IPS-11a (cell line): ENCODE results near the gene ADGRG3.

ENCODE experiments used
- H3K4me3 ChIP-seq: one replicate; pipeline ENCODE4 v1.5.1; 2013; ENCODE audit warnings: low read depth, low read length, control low read depth

Gene ADGRG3

DNA sequence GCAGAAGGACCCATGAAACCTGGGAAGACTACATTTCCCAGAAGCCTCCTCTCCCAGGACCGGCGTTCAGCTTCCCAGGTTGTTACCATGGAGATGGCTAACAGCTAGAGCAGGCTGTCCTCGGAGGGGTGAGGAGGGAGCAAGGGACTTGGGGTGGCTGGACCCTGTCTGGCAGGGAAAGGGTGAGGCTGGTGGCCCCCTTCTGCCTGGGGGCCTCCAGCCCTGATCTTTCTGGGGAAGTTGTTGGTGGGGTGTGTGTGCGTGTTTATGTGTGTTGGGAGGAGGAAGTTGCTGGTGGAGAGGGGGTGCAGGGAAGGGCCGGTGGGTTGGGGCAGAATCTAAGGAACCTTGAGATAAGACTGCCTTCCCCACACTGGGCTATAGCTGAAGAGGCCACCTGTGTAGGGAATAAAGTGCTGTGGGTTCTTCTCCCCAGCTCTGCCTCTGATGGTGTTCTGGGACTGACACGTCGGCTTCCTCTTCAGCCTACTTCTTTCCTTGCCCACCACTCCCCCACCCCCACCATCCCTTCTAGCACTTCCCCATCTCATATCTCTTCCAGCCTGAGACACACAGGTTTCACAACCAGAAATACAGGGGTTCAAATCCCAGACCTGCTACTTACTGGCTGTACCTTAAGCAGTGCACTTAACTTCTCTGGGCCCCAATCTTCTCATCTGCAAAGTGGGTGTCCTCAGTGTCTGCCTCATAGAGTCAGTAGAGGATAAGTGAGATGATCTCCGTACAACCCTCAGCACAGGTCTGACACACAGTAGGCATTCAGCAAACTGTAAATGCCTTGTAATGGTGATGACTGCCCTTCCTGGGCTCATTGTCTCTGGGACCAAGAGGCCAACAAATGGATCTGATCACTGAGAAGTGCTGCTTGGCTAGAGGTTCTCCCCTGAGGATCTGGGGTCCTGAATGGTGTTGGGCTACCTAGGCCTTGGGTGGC lies 26.9 kb downstream of the ADGRG3 start, which contains the start of gene DRC7:
TSS of gene DRC7 (plus strand) at position 82 of the 955 bp plus-strand sequence. CDS start 3,144 bp downstream, outside the sequence.
- H3K4me3 ChIP-seq: peak within 1 kb of the TSS; percentile 6

DNA sequence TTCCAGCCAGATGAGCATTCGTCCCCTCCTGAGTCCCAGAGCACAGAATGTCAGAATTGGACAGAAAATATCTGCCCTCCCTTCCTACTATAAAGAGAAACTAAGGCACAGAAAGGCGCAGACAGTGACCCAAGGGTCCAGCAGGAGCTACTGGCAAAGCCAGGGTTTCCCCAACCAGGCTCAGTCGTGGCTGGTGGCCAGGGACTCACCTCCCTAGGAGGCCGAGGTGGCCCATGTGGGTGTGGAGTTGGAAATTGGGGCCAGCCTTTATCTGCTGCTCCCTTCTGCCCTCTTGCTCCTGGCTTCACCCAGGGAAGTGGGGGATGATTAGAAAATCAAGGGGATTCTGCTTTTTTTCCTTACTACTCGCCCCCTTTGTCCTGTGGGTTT lies 27.6 kb downstream of the ADGRG3 start:
- H3K4me3 ChIP-seq: no peak overlapping the region

DNA sequence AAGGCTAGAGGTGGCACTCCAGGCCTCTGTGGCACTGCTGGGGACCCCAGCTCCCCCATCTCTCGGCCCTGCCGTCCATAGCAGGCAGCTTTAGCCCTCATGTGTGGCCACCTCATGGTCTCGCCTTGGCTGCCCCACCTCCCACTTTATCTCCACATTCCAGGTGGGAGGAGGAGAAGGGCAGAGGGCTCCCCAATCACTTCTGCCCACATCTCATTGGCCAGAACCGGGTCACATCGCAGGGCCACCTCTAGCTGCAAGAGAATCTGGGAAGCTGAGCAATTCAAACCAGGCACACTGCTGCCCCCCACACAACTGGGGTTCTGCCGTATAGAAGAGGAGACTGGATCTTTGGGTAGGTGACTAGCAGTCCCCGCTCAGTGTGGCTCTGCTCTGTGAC lies 28.1 kb downstream of the ADGRG3 start:
- H3K4me3 ChIP-seq: no peak overlapping the region

DNA sequence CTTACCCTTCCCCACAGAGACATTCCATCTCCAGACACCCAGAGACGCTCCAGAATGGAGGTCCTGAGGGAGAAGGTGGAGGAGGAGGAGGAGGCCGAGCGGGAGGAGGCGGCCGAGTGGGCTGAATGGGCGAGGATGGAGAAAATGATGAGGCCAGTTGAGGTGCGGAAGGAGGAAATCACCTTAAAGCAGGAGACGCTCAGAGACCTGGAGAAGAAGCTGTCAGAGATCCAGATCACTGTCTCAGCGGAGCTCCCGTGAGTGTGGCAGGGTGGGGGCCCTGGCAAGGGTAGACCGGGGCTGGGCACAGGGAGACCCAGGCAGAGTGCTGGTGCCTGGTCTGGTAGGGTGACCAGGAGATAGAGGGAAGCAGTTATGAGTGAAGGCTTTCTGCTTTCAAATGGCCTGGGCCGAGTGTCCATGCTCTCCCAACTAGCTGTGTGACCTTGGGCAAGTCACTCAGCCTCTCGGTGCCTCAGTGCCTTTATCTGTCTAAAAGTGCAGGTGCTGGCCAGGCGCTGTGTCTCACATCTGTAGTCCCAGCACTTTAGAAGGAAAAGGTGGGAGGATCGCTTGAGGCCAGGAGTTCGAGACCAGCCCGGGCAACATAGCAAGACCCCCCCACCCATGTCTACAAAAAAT lies 29.9 kb downstream of the ADGRG3 start:
- no peak overlapping the region for H3K4me3 ChIP-seq

DNA sequence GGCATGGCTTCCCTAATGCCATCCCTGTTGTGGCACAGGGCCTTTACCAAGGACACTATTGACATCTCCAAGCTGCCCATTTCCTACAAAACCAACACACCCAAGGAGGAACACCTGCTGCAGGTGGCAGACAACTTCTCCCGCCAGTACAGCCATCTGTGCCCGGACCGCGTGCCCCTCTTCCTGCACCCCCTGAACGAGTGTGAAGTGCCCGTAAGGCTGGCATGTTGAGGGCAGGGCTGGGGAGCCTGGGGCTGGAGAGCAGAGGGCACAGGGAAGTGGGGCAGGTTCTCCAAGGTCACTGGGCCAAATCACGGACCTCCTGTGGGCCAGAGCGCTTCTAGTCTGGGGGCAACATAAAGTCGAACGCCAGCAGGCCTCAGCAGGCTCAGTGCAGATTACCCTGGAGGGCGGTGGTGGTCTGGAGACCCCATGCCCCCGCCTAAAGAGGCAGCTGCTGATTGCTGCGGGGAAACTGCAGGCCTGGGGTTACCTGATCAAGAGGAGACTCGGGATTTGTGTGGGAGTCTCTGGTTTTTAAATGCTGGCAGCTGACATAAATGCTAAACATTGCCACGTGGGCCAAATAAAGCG lies 30.8 kb downstream of the ADGRG3 start:
- no peak overlapping the region for H3K4me3 ChIP-seq

DNA sequence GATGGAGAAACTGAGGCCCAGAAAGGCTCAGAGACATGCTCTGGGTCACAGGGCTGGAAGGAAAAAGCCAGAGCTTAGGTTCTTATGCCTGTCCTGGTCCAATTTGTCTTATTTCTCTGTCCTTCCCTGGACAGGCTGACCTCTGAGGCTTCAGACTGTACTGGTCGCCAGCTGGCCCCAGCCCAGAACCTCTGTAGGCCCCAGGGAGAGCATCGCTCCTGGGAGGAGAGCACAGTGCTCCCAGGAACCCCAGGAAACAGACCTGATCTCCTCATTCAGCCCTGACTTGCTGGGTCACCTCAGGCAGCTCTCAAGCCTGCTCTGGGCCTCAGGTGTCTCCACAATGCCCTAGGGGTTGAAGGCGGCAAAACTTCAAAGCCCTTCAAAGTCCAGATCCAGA lies 31.4 kb downstream of the ADGRG3 start:
- no peak overlapping the region for H3K4me3 ChIP-seq

DNA sequence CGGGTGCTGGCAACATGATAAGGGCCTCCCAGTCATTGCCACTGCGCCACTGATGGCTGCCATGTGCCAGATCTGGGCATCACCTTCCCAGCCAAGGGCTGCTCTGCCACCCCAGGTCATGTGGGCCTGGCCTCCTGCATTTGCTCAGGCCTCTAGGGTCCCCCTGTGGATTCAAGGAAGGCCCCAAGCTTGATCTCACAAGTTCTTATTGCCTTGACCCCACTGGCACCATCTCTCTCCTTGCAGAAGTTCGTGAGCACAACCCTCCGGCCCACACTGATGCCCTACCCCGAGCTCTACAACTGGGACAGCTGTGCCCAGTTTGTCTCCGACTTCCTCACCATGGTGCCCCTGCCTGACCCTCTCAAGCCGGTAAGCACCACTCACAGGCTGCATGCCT lies 31.8 kb downstream of the ADGRG3 start:
- H3K4me3 ChIP-seq: no peak overlapping the region

DNA sequence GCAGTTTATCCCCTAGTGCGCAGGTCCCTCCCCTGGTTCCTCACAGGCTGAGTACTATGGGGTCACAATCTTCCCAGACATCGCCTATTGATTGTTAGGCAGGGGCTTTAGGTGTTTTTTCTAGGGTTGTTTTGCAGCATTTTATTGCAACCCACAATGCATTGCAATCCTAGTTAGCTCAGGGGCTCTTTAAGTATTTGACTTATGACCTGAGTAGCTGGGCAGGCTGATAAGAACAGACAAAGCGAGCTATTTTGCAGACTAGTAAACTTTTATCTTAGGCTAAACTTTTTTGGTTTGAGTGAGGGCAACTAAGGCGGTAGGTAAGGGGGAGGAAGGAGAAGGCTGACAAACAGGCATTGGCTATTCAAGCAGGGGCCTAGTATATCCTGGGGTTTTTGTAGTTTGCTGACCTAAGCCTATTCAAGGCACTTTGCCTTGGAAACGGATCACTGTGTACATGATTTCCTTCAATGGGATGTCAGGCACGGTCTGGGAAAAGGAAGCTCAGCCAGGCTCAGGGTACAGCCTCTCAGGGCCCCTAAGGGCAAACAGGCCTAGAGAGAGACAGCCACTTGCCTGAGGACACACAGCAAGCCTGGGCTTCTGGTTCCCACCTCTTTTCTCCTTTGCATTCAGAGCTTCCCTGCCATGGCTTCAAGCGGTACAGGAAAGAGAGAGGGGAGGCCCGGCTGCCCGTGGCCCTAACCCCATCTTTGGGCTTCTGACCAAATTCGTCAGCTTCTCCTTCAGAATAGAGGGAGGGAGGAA lies 32.9 kb downstream of the ADGRG3 start:
- H3K4me3 ChIP-seq: no peak overlapping the region

DNA sequence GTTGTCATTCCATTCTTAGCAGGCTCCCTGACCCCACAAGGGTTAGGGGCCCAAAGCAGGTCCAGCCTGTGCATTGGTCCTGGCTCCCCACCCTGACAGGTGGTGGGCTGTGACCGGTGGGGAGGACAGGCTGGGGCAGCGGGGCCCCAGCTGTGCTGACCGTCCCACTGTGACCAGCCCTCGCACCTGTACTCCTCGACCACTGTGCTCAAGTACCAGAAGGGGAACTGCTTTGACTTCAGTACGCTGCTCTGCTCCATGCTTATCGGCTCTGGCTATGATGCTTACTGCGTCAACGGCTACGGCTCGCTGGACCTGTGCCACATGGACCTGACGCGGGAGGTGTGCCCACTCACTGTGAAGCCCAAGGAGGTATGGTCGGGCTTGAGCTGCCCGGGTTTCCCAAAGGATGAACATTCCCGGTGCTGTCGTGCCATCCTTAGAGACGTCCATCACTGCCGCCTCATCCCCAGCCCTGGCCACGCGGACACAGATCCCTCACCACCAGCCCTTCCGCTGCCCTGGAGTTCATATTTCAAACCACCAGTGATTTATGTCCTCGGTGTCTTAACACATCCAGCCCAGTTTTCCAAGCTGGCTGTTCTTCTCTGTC lies 33.8 kb downstream of the ADGRG3 start:
- no peak overlapping the region for H3K4me3 ChIP-seq

DNA sequence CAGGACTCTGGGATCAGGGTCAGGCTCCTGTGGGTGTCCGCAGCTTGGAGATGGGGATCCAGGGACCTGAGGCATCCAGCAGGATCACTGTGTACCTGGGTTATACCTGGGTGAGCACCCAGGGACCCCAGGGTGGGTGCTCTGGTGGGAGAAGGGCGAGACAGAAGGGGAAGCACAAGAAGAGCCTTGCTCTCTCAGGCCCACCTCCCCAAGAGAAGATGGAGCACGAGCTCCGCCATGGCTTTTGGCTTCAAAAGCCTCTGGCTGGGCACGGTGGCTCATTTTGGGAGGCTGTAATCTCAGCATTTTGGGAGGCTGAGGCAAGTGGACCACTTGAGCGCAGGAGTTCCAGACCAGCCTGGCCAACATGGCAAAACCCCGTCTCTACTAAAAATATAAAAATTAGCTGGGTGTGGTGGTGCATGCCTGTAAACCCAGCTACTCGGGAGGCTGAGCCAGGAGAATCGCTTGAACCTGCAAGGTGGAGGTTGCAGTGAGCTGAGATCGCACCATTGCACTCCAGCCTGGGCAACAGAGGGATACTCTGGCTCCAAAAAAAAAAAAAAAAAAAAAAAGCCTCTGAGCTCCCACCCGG lies 35.4 kb downstream of the ADGRG3 start:
- no peak overlapping the region for H3K4me3 ChIP-seq

DNA sequence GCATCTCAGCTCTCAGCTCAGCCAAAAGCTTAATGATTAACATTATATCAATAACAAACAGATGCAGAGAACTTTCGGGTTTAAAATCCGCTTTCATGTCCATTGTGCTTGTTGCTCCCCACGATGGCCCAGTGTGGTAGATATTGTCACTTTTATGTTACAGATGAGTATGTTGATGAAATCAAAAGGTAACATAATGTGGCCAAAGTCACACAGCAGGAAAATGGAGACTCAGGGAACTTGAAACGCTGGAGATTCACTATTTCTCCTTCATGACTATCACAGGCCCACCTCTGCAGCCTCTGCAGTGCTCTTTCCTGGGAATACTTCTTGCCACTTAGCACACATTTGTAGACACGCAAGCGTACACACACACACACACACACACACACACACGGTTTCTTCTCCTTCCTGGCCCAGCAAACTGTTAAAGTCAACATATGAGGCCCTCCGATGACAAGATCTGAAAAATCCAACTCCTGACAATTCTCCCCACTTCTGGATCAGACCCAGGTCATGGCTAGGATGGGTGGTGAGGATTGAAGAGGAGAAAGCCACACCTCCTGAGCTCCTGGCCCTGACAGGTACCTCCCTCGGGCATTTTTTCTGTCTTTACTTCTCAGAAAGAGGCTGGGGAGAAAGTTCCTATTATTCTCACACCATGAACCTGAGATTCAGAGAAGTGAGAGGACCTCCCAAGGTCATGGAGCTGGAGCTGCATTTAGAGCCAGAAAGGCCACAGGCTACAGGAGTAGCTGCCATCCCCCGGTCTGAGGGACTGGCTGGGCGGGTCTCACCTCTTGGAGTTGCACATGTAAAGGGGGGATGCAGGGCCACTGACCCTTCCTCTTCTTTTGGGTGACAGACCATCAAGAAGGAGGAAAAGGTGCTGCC lies 36.2 kb downstream of the ADGRG3 start:
- no peak overlapping the region for H3K4me3 ChIP-seq

DNA sequence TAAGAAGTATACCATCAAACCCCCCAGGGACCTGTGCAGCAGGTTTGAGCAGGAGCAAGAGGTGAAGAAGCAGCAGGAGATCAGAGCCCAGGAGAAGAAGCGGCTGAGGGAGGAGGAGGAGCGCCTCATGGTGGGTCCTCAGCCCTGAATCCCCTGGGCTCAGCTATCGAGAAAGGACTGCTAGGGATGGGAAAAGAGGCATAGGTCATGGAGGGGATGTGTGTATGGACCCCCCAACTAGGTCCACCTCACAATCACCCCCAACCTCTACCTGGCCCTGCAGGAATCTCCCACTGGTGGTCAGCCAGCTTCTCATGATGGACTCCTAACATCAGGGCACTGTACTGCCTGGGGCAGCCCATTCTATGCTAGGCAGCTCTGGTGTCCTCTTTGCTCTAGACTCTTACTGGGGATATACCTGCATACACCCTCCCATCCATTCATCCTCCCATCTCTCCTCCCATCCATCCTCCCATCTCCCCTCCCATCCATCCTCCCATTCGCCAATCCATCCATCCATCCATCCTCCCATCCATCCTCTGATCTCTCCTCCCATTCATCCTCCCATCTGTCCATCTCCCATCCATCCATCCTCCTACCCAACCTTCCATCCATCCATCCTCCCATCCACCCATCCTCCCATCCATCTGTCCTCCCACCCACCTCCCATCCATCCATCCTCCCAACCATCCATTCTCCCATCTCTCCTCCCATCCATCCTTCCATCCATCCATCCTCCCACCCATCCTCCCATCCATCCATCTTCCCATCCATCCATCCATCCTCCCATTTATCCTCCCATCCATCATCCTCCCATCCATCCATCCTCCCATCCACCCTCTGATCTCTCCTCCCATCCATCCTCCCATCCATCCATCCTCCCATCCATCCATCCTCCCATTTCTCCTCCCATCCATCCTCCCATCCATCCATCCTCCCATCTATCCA lies 37.1 kb downstream of the ADGRG3 start:
- H3K4me3 ChIP-seq: no peak overlapping the region

DNA sequence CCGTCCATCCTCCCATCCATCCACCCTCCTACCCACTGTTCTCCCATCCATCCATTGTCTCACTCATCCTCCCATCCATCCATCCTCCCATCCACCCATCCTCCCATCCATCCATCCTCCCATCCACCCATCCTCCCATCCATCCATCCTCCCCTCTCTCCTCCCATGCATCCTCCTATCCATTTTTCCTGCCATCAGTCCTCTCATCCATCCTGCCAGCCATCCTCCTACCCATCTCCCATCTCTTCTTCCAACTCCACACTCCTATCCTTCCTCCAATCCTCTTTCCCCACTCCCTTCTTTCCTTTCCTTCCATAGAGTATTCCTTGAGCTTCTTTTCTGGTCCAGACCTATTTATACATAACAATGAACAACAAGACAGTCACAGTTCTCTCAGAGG lies 38.6 kb downstream of the ADGRG3 start:
- H3K4me3 ChIP-seq: no peak overlapping the region

DNA sequence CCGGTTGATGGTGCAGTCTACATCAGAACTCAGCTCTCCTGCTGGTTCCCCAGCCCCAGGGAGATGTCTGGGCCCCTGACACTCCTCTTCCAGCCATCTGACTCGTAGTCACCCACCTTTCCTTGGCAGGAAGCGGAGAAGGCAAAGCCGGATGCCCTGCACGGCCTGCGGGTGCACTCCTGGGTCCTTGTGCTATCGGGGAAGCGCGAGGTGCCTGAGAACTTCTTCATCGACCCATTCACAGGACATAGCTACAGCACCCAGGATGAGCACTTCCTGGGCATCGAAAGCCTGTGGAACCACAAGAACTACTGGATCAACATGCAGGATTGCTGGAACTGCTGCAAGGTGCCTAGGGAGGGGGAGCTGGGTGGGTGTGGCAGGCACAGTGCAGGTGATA lies 39.2 kb downstream of the ADGRG3 start:
- H3K4me3 ChIP-seq: no peak overlapping the region

DNA sequence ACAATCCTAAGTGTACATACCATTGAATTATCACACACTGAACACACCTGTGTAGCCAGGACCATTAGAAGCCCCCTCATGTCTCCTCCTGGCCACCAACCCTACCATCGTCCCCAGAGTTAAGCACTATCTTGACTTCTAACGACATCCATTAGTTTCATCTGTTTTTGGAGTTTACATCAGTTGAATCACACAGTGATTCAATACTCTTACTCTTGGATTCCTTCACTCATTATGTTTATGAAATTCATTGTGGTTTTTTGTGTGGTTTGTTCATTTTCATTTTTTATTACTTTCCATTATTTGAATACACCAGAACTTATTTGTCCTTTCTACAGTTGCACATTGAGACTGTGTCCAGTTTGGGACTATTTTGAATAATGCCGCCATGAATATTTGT lies 40.1 kb downstream of the ADGRG3 start:
- no peak overlapping the region for H3K4me3 ChIP-seq

DNA sequence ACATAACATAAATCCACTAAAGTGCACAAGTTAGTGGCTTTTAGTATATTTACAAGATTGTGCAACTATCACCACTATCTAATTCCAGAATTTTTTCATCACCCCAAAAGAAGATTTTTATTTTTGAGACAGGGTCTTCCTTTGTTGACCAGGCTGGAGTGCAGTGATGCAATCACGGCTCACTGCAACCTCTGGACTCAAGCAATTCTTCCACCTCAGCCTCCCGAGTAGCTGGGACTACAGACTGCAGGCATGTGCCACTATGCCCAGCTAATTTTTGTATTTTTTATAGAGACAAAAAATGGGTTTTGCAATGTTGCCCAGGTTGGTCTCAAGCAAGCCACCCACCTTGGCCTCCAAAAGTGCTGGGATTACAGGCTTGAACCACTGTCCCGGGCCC lies 41.6 kb downstream of the ADGRG3 start:
- no peak overlapping the region for H3K4me3 ChIP-seq

DNA sequence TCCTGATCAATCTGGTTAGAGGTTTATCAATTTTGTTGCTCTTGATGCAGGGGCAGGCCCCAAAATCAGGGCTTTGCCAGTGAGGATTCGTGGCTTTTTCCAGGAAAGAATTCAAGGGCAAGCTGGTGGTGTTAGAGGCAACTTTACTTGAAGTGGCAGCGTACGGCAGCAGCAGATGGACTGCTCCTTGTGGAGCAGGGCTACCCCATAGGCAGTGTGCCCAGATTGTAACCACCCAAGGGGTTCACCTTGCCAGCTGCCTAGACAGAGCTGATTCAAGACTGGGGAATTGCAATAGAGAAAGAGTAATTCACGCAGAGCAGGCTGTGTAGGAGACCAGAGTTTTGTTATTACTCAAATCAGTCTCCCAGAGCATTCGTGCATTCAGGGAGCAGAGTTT lies 43.2 kb downstream of the ADGRG3 start:
- no peak overlapping the region for H3K4me3 ChIP-seq

DNA sequence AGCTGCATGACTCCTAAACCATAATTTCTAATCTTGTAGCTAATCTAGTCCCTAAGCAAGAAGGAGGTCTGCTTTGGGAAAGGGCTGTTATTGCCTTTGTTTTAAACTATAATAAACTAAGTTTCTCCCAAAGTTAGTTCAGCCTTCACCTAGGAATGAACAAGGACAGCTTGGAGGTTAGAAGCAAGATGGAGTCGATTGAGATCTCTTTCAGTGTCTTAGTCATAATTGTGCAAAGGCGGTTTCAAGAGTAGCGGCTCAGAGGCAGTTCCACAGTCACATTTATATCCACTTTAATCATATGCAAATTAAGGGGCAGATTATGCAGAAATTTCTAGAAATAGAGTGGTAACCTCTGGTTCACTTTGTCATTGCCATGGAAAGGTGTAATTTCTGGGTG lies 43.9 kb downstream of the ADGRG3 start:
- H3K4me3 ChIP-seq: no peak overlapping the region
